Left renal pelvis (tissue), 4 donors: Measurements from ENCODE around the gene BCAP31. TPM values are rescaled to one million over a fixed set of nuclear protein-coding genes. Genes with fewer than 3 reads are reported as not detected.

Experiments used
- DNase-seq, 4 donors: peaks; one replicate each; pipeline ENCODE4 v3.0.0-alpha.2; 2013; ENCODE audit warnings: low read depth in 4 of 4, low spot score in 3 of 4
- polyA plus RNA-seq, 4 donors: library from polyadenylated mRNA; unstranded; fragments of 120-200 nt; gene quantifications; one replicate each; pipeline ENCODE4 v1.2.1, GENCODE V29; 2013; ENCODE audit not compliant: insufficient read length in 4 of 4

Gene BCAP31
- polyA plus RNA-seq, 4 donors: 100 to 199 (median 181) TPM

GRCh38 chrX:153662266-153662665 lies 61.9 kb downstream of the BCAP31 start:
- no peak for DNase-seq

GRCh38 chrX:153659268-153659667 lies 64.9 kb downstream of the BCAP31 start:
- no peak for DNase-seq

GRCh38 chrX:153657161-153657560 lies 67.0 kb downstream of the BCAP31 start:
- no peak for DNase-seq

GRCh38 chrX:153653556-153653955 lies 70.6 kb downstream of the BCAP31 start:
- no peak for DNase-seq

GRCh38 chrX:153651540-153652079 lies 72.6 kb downstream of the BCAP31 start:
- DNase-seq: no peak

GRCh38 chrX:153650959-153651358 lies 73.2 kb downstream of the BCAP31 start:
- DNase-seq: no peak

Other genes starting within 250 kb of the BCAP31 start
- gene BGN, start 229.4 kb downstream of the BCAP31 start, polyA plus RNA-seq: 100 to 1,000 TPM; 114 to 218 (median 181) TPM
- under 1 TPM; 0.10 to 0.32 (median 0.22) TPM for gene ATP2B3, start 206.7 kb downstream of the BCAP31 start, polyA plus RNA-seq
- 10 to 100 TPM; 13.5 to 20.7 (median 17.9) TPM for gene CCNQ, start 125.2 kb downstream of the BCAP31 start, polyA plus RNA-seq
- 10 to 100 TPM in 3 of 4 donors, 1 to 10 TPM in 1; 2.7 to 52.1 (median 44.9) TPM for gene DUSP9, start 77.2 kb downstream of the BCAP31 start, polyA plus RNA-seq
- 10 to 100 TPM in 1 of 4 donors, 1 to 10 TPM in 3; 1.7 to 10.1 (median 7.8) TPM for gene PNCK, start 50.6 kb downstream of the BCAP31 start, polyA plus RNA-seq
- 10 to 100 TPM; 16.8 to 64.5 (median 46.2) TPM for gene SLC6A8, start 36.5 kb downstream of the BCAP31 start, polyA plus RNA-seq
- 1 to 10 TPM; 7.0 to 9.6 (median 8.0) TPM for gene ABCD1, start 469 bp upstream of the BCAP31 start, polyA plus RNA-seq
- gene PLXNB3, start 39.9 kb upstream of the BCAP31 start, polyA plus RNA-seq: 1 to 10 TPM in 3 of 4 donors, under 1 TPM in 1; 0.76 to 2.1 (median 1.5) TPM
- gene SRPK3, start 56.7 kb upstream of the BCAP31 start, polyA plus RNA-seq: 1 to 10 TPM in 3 of 4 donors, under 1 TPM in 1; 0.65 to 6.7 (median 1.9) TPM
- gene IDH3G, start 70.0 kb upstream of the BCAP31 start, polyA plus RNA-seq: 10 to 100 TPM; 59.4 to 95.2 (median 71.3) TPM
- 100 to 1,000 TPM; 133 to 167 (median 150) TPM for gene SSR4, start 70.3 kb upstream of the BCAP31 start, polyA plus RNA-seq
- gene PDZD4, start 106.2 kb upstream of the BCAP31 start, polyA plus RNA-seq: 10 to 100 TPM in 2 of 4 donors, 1 to 10 TPM in 2; 6.9 to 13.7 (median 9.6) TPM
- gene L1CAM, start 161.8 kb upstream of the BCAP31 start, polyA plus RNA-seq: 10 to 100 TPM in 3 of 4 donors, 1 to 10 TPM in 1; 1.9 to 67.6 (median 44.6) TPM
- 1 to 10 TPM in 3 of 4 donors, under 1 TPM in 1; 0.15 to 6.1 (median 1.9) TPM for gene AVPR2, start 180.3 kb upstream of the BCAP31 start, polyA plus RNA-seq
- 10 to 100 TPM; 16.5 to 52.7 (median 23.7) TPM for gene ARHGAP4, start 201.9 kb upstream of the BCAP31 start, polyA plus RNA-seq
- gene NAA10, start 210.7 kb upstream of the BCAP31 start, polyA plus RNA-seq: 10 to 100 TPM; 46.8 to 83.0 (median 58.6) TPM
- 10 to 100 TPM in 3 of 4 donors, 1 to 10 TPM in 1; 5.4 to 22.3 (median 14.5) TPM for gene RENBP, start 220.3 kb upstream of the BCAP31 start, polyA plus RNA-seq
- gene HCFC1, start 247.4 kb upstream of the BCAP31 start, polyA plus RNA-seq: 10 to 100 TPM; 38.1 to 49.9 (median 42.2) TPM
- gene TMEM187, start 248.4 kb upstream of the BCAP31 start, polyA plus RNA-seq: 1 to 10 TPM; 4.4 to 9.1 (median 5.2) TPM